ENCODE results near the gene UBLCP1.
"Not testable (repeated sequence)": the region's sequence is repeated elsewhere in the genome, so short reads cannot be mapped to it uniquely, and the experiment has no call there.

UBLCP1 gene

DNA sequence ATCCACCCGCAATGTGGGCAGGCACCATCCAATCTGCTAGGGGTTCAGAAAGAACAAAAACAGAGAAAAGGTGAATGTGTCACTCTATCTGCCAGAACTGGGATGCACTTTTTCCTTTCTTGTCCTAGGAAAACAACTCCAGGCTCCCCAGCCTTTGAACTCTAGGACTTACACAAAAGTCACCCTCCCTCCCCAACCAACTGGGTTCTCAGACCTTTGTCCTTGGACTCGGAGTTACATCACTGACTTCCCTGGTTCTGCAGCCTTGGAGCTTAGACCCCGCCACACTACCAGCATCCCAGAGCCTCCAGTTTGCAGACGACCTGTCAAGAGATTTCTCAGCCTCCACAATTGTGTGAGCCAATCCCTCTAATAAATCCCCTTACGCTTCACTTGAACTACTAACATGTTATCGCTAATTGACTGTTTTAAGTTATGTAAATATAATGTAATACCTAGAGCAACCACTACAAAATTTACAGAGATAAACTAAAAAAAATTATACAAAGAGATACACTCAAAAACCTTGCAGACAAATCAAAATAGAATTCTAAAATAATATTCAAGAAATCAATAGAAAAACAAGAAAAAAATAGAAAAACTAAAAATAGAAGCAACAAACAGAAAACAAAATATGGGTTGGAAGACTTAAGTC lies 5.3 kb upstream of the UBLCP1 start:
- H3K4me1 Mint-ChIP-seq, result peaks cover 3% of the 10 kb centered on the region
- H3K36me3 Mint-ChIP-seq (ENCODE audit: low read depth), result no peaks in the 10 kb centered on the region
- H3K27ac Mint-ChIP-seq, result no peak overlapping the region
- no peaks in the 10 kb centered on the region for H3K9me3 Mint-ChIP-seq
- peaks cover 36% of the 10 kb centered on the region for H3K27me3 Mint-ChIP-seq (ENCODE audit: low read depth)
- TF ChIP-seq, protein P1, sequence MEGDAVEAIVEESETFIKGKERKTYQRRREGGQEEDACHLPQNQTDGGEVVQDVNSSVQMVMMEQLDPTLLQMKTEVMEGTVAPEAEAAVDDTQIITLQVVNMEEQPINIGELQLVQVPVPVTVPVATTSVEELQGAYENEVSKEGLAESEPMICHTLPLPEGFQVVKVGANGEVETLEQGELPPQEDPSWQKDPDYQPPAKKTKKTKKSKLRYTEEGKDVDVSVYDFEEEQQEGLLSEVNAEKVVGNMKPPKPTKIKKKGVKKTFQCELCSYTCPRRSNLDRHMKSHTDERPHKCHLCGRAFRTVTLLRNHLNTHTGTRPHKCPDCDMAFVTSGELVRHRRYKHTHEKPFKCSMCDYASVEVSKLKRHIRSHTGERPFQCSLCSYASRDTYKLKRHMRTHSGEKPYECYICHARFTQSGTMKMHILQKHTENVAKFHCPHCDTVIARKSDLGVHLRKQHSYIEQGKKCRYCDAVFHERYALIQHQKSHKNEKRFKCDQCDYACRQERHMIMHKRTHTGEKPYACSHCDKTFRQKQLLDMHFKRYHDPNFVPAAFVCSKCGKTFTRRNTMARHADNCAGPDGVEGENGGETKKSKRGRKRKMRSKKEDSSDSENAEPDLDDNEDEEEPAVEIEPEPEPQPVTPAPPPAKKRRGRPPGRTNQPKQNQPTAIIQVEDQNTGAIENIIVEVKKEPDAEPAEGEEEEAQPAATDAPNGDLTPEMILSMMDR (IDR thresholded peaks at IDR 0.05; ENCODE audit: unreplicated experiment in 3 of 3), result peak in 1 of 3 experiments; percentile 14
- H3K4me3 Mint-ChIP-seq, result no peak overlapping the region

- no peaks in the 10 kb centered on the region for H3K9me3 Mint-ChIP-seq
- H3K4me3 Mint-ChIP-seq, result no peak overlapping the region
- H3K4me1 Mint-ChIP-seq, result peaks cover 5% of the 10 kb centered on the region
- H3K27ac Mint-ChIP-seq, result no peak overlapping the region
- peaks cover 36% of the 10 kb centered on the region for H3K27me3 Mint-ChIP-seq (ENCODE audit: low read depth)
- TF ChIP-seq, protein P1 (IDR thresholded peaks at IDR 0.05; ENCODE audit: unreplicated experiment in 3 of 3), result no peak
- no peaks in the 10 kb centered on the region for H3K36me3 Mint-ChIP-seq (ENCODE audit: low read depth)
Observed at GRCh38 chr5:159258361-159258760, 4.7 kb upstream of the UBLCP1 start.

DNA sequence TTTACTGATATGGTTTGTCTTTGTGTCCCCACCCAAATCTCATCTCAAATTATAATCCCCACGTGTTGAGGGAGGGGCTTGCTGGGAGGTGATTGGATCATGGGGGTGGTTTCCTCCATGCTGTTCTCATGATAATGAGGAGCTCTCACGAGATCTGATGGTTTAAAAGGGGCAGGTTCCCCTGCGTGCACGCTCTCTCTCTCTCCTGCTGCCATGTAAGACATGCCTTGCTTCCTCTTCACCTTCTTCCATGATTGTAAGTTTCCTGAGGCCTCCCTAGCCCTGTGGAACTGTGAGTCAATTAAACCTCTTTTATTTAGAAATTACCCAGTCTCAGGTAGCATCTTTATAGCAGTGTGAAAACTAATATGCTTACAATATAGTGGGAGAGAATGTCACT lies 2.9 kb upstream of the UBLCP1 start:
- not testable (repeated sequence) for H3K9me3 Mint-ChIP-seq; H3K36me3 Mint-ChIP-seq (ENCODE audit: low read depth)
- Mint-ChIP-seq H3K27ac (peak overlapping the region in 1 of 3 experiments; percentile 65), H3K4me1 (peaks cover 15% of the 10 kb centered on the region), H3K27me3 (ENCODE audit: low read depth) (peaks cover 36% of the 10 kb centered on the region), H3K4me3 (peak overlapping the region in 2 of 3 experiments; percentile 68 to 75)

DNA sequence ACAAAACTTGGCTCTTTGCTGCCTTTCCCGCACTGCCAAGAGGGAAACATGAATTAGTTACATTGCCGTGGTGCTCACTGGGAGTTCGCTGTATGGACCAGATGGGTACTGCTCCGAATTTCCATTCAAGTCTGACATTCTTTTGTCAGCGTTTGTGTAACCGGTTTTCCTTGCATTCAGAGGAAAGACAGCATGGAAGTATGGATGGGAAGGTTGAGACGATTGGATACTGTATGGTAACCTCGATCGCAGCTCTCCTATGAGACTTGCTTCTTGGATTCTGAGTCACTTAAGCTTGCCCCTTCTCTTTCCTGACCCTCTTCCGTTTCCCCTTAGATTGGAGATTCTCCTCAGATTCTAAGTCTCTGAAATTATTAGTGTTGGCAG lies 625 bp upstream of the UBLCP1 start:
- peaks cover 1% of the 10 kb centered on the region for H3K9me3 Mint-ChIP-seq
- H3K36me3 Mint-ChIP-seq (ENCODE audit: low read depth), result peaks cover 24% of the 10 kb centered on the region
- peak overlapping the region; percentile 92 to 99 (median 95) for H3K4me3 Mint-ChIP-seq
- H3K4me1 Mint-ChIP-seq, result peaks cover 15% of the 10 kb centered on the region
- peaks cover 16% of the 10 kb centered on the region for H3K27me3 Mint-ChIP-seq (ENCODE audit: low read depth)
- TF ChIP-seq, protein P1 (IDR thresholded peaks at IDR 0.05; ENCODE audit: unreplicated experiment in 3 of 3), result no peak
- peak overlapping the region; percentile 96 to 98 (median 97) for H3K27ac Mint-ChIP-seq

DNA sequence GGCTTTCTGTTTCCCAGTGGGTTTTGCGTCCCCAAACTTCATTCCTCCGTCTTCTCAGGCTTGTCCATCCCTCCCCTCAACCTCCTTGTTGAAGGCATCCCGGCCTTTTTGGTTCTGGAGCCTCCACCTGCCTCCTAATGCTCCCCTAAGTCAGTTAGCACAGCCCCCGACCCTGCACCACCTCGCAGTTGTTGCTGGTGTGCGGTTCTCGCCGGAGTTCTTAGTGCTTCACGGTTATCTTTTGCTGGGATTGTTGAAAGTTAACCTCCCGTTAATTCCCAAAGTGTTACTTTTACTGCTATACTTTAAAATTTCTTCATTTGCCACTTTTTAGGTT lies 447 bp downstream of the UBLCP1 start:
- peaks cover 32% of the 10 kb centered on the region for H3K36me3 Mint-ChIP-seq (ENCODE audit: low read depth)
- H3K27ac Mint-ChIP-seq, result peak overlapping the region; percentile 96 to 98 (median 97)
- H3K4me1 Mint-ChIP-seq, result peaks cover 15% of the 10 kb centered on the region
- peaks cover 5% of the 10 kb centered on the region for H3K9me3 Mint-ChIP-seq
- peak overlapping the region; percentile 92 to 99 (median 95) for H3K4me3 Mint-ChIP-seq
- TF ChIP-seq, protein P1 (IDR thresholded peaks at IDR 0.05; ENCODE audit: unreplicated experiment in 3 of 3), result no peak
- peaks cover 11% of the 10 kb centered on the region for H3K27me3 Mint-ChIP-seq (ENCODE audit: low read depth)

DNA sequence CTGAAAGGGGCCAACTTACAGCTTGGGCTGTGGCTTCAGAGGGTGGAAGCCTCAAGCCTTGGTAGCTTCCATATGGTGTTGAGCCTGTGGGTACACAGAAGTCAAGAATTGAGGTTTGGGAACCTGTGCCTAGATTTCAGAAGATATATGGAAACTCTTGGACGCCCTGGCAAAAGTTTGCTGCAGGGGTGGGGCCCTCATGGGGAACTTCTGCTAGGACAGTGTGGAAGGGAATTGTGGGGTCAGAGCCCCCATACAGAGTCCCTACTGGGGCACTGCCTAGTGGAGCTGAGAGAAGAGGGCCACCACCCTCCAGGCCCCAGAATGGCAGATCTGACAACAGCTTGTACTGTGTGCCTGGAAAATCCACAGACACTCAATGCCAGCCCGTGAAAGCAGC lies 3.7 kb downstream of the UBLCP1 start:
- H3K27ac Mint-ChIP-seq, H3K9me3 Mint-ChIP-seq: not testable (repeated sequence)
- H3K36me3 Mint-ChIP-seq (ENCODE audit: low read depth), result peaks cover 50% of the 10 kb centered on the region

DNA sequence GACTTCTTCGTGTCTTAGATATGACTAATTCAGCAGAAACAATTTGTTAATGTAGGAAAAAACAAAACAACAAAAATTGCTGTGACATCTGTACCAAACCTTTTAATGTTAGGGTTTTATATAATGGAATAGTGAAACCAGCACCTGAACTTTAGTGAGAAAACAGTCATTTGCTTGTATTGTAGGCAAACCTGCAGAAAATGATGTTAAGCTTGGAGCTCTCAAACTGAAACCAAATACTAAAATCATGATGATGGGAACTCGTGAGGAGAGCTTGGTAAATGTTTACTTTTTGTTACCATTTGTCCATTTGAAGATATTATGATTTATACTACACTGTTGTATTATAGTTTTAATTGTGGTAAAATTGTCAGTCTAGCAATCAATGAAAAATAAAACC lies 6.6 kb downstream of the UBLCP1 start:
- H3K4me3 Mint-ChIP-seq, result no peak overlapping the region
- H3K27me3 Mint-ChIP-seq (ENCODE audit: low read depth), result no peaks in the 10 kb centered on the region
- H3K36me3 Mint-ChIP-seq (ENCODE audit: low read depth), result peaks cover 59% of the 10 kb centered on the region
- H3K27ac Mint-ChIP-seq, result no peak overlapping the region
- H3K9me3 Mint-ChIP-seq, result peaks cover 5% of the 10 kb centered on the region
- TF ChIP-seq, protein P1 (IDR thresholded peaks at IDR 0.05; ENCODE audit: unreplicated experiment in 3 of 3), result no peak
- no peaks in the 10 kb centered on the region for H3K4me1 Mint-ChIP-seq

More for the DNA sequence above, 3.7 kb downstream of the UBLCP1 start:
- peaks cover 15% of the 10 kb centered on the region for H3K4me1 Mint-ChIP-seq
- not testable (repeated sequence) for H3K27me3 Mint-ChIP-seq (ENCODE audit: low read depth); H3K4me3 Mint-ChIP-seq
